ENCODE data around the gene CD38.

DNA sequence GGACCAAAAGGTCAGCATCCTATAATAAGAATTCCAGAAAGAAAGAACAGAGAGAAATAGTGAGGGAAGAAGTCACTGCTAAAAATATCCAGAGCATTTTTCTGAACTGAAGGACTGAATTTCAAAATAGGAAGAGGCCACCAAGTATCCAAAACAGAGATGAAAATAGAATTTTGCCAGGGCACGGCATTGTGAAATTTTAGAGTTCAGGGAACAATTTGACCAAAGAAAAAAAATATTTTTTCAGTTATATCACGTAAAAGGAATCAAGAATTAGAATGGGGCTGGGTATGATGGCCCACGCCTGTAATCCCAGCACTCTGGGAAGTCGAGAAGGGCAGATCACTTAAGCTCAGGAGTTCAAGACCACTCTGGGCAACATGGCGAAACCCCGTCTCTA, 95.0 kb downstream of the CD38 start:
- TF ChIP-seq, protein P1, sequence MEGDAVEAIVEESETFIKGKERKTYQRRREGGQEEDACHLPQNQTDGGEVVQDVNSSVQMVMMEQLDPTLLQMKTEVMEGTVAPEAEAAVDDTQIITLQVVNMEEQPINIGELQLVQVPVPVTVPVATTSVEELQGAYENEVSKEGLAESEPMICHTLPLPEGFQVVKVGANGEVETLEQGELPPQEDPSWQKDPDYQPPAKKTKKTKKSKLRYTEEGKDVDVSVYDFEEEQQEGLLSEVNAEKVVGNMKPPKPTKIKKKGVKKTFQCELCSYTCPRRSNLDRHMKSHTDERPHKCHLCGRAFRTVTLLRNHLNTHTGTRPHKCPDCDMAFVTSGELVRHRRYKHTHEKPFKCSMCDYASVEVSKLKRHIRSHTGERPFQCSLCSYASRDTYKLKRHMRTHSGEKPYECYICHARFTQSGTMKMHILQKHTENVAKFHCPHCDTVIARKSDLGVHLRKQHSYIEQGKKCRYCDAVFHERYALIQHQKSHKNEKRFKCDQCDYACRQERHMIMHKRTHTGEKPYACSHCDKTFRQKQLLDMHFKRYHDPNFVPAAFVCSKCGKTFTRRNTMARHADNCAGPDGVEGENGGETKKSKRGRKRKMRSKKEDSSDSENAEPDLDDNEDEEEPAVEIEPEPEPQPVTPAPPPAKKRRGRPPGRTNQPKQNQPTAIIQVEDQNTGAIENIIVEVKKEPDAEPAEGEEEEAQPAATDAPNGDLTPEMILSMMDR (IDR thresholded peaks at IDR 0.05; ENCODE audit: poor library complexity) = no peak
- no peak for TF ChIP-seq EZH2 (IDR thresholded peaks at IDR 0.05; ENCODE audit: borderline replicate concordance)
